Endothelial cell of umbilical vein (primary cell): Measurements from ENCODE around the gene PLCD1. TPM values are rescaled to one million over a fixed set of nuclear protein-coding genes. Genes with fewer than 3 reads are reported as not detected.

Experiments
- BruUV-seq: library from RNA; stranded (reverse); fragments of 400-500 nt; replicated peaks from 2 replicates; lab custom pipeline; 2021; lab: Mats Ljungman, UMichigan
- CTCF ChIA-PET: fragments of 300-600, 350-600 bp; sonication (Branson Sonifier 250); formaldehyde crosslinking; loops from one replicate; lab custom pipeline; 2021; ENCODE audit warnings: antibody characterized with exemption, inconsistent platforms; lab: Charles Lee
- POLR2A ChIA-PET: fragments of 300-600, 350-600 bp; sonication (Branson Sonifier 250); formaldehyde crosslinking; loops from one replicate; lab custom pipeline; 2021; ENCODE audit warnings: antibody characterized with exemption, inconsistent platforms; lab: Charles Lee
- DNase-seq: peaks from one replicate; pipeline ENCODE4 v3.0.0-alpha.2; 2011; ENCODE audit warnings: low read depth, low spot score
- FAIRE-seq: peaks from 2 replicates; lab custom pipeline; 2011; peaks lifted over from hg19 to GRCh38; lab: Jason Lieb, UNC
- H2AFZ ChIP-seq: 2 replicates; pipeline ENCODE4 v1.6.0; 2012; ENCODE audit warnings: low read depth, low read length, control low read depth, inconsistent platforms
- H3K27ac ChIP-seq: 2 replicates; pipeline ENCODE4 v1.5.1; 2011; ENCODE audit warnings: low read depth, mild to moderate bottlenecking, control low read depth, low read length, moderate library complexity; ENCODE audit not compliant: insufficient read depth
- H3K27me3 ChIP-seq, 2 experiments: 2 replicates each; pipeline versions ENCODE4 v1.6.0 to v1.6.1; 2011; ENCODE audit warnings: low read length in 2 of 2, mixed read lengths in 1 of 2; ENCODE audit not compliant: control insufficient read depth in 2 of 2, insufficient read depth in 2 of 2
- H3K36me3 ChIP-seq, 2 experiments: 2 replicates in 1 of 2; 3 replicates in 1 of 2; pipeline ENCODE4 v1.5.1; 2011; ENCODE audit warnings: low read length in 2 of 2, mild to moderate bottlenecking in 1 of 2, moderate library complexity in 1 of 2; ENCODE audit not compliant: control insufficient read depth in 2 of 2, insufficient read depth in 2 of 2; ENCODE audit errors: extremely low read depth in 1 of 2
- H3K4me1 ChIP-seq: 3 replicates; pipeline ENCODE4 v1.5.1; 2011; ENCODE audit warnings: mild to moderate bottlenecking, low read length; ENCODE audit not compliant: control insufficient read depth, insufficient read depth; ENCODE audit errors: extremely low read depth
- H3K4me2 ChIP-seq: 2 replicates; pipeline ENCODE4 v1.6.1; 2011; ENCODE audit warnings: low read length, control low read depth, mixed read lengths; ENCODE audit not compliant: insufficient read depth
- H3K4me3 ChIP-seq, 3 experiments: fragments of 200-600 bp in 1 of 3; sonication (generic), shearing (Covaris generic) in 1 of 3; replicated peaks in 1 of 3; 2 replicates each; pipeline ENCODE4 v1.5.1; 2011 to 2016; ENCODE audit warnings: control low read depth in 3 of 3, low read length in 3 of 3, mild to moderate bottlenecking in 2 of 3, inconsistent platforms in 1 of 3, low read depth in 1 of 3, moderate library complexity in 1 of 3; ENCODE audit not compliant: insufficient read depth in 1 of 3
- H3K79me2 ChIP-seq: 2 replicates; pipeline ENCODE4 v1.6.0; 2012; ENCODE audit warnings: low read length, inconsistent platforms; ENCODE audit not compliant: control insufficient read depth, insufficient read depth
- H3K9ac ChIP-seq: replicated peaks from 2 replicates; pipeline ENCODE3; 2011; ENCODE audit warnings: low read length, control low read depth; ENCODE audit not compliant: insufficient read depth; ENCODE audit errors: extremely low read depth
- H3K9me1 ChIP-seq: replicated peaks from 3 replicates; pipeline ENCODE4 v1.6.0; 2011; ENCODE audit warnings: mild to moderate bottlenecking, low read length; ENCODE audit not compliant: control insufficient read depth, insufficient read depth; ENCODE audit errors: extremely low read depth
- H3K9me3 ChIP-seq: replicated peaks from 2 replicates; pipeline ENCODE4 v1.5.1; 2012; ENCODE audit warnings: low read length, inconsistent platforms; ENCODE audit not compliant: control insufficient read depth, insufficient read depth
- H4K20me1 ChIP-seq: replicated peaks from 2 replicates; pipeline ENCODE3; 2011; ENCODE audit warnings: mild to moderate bottlenecking, low read length; ENCODE audit not compliant: control insufficient read depth, insufficient read depth; ENCODE audit errors: extremely low read depth
- EZH2 ChIP-seq: IDR thresholded peaks from 2 replicates; pipeline ENCODE4 v1.6.1; 2012; ENCODE audit warnings: borderline replicate concordance, low read depth, mild to moderate bottlenecking, moderate library complexity, low read length, inconsistent platforms; ENCODE audit not compliant: severe bottlenecking
- FOS ChIP-seq: IDR thresholded peaks from 2 replicates; pipeline ENCODE4 v1.6.1; 2011; ENCODE audit warnings: mild to moderate bottlenecking, low read length, moderate library complexity, borderline replicate concordance; ENCODE audit not compliant: insufficient read depth
- GATA2 ChIP-seq: IDR thresholded peaks from 2 replicates; pipeline ENCODE4 v1.7.0; 2011; ENCODE audit warnings: low read depth, mild to moderate bottlenecking, moderate library complexity, mixed read lengths, low read length; ENCODE audit not compliant: insufficient read length, insufficient read depth
- JUN ChIP-seq: IDR thresholded peaks from 2 replicates; pipeline ENCODE4 v1.6.1; 2011; ENCODE audit warnings: borderline replicate concordance, low read depth; ENCODE audit not compliant: insufficient read length, insufficient read depth
- MAX ChIP-seq: IDR thresholded peaks from 2 replicates; pipeline ENCODE4 v1.6.1; 2011; ENCODE audit not compliant: insufficient read depth, insufficient read length
- MYC ChIP-seq: IDR thresholded peaks from one replicate; pipeline ENCODE4 v1.6.1; 2011; ENCODE audit warnings: mild to moderate bottlenecking, low read depth, low read length
- POLR2A ChIP-seq: IDR thresholded peaks from 2 replicates; pipeline ENCODE4 v1.6.1; 2012; ENCODE audit warnings: low read depth, mild to moderate bottlenecking, control low read depth, low read length
- POLR2AphosphoS5 ChIP-seq: IDR thresholded peaks from 2 replicates; pipeline ENCODE4 v1.6.1; 2012; ENCODE audit warnings: low read depth, mild to moderate bottlenecking, control low read depth, low read length, moderate library complexity; ENCODE audit not compliant: insufficient read depth
- dilution Hi-C: fragments of 300-500 bp; cut with MboI; formaldehyde crosslinking; loops from one replicate; pipeline ENCODE4 v1.15.0; 2019; ENCODE audit warnings: low sequenced_read_pairs; ENCODE audit not compliant: extremely low pct_ligation_motif_present
- intact Hi-C: fragments of 100-400 bp; cut with micrococcal nuclease; formaldehyde crosslinking; loops from one replicate; pipeline ENCODE4 v1.10.0; 2022
- polyA plus RNA-seq, 4 experiments: library from polyadenylated mRNA; depleted of rRNA in 3 of 4; stranded (reverse) in 3 of 4; unstranded in 1 of 4; fragments of >200 nt; gene quantifications; 2 replicates each; pipeline versions ENCODE4 v1.2.1 to v1.2.3, GENCODE V29; 2011 to 2012; ENCODE audit warnings: missing spikeins in 1 of 4
- total RNA-seq: library from RNA; stranded (reverse); gene quantifications from 2 replicates; pipeline ENCODE4 v1.2.3, GENCODE V29; 2021
- TF ChIP-seq, protein P1 (sequence below), 2 donors: IDR thresholded peaks; 1 replicate in 1 of 2; 2 replicates in 1 of 2; pipeline ENCODE4 v1.5.1; 2011; ENCODE audit warnings: low read length in 2 of 2, mild to moderate bottlenecking in 2 of 2, moderate library complexity in 2 of 2, control low read depth in 1 of 2, inconsistent platforms in 1 of 2, low read depth in 1 of 2; ENCODE audit not compliant: insufficient read depth in 1 of 2; ENCODE audit errors: extremely low read depth in 1 of 2

The PLCD1 gene
- total and polyA plus RNA-seq, 2 donors (not counting 3 experiments of a cell fraction or from before 2014, with no cell fraction given): 12.6 to 15.3 TPM

GRCh38 chr3:38018296-38019266, 10.9 kb downstream of the PLCD1 start:
- FAIRE-seq: no peak
- no TSS peak for BruUV-seq

More at GRCh38 chr3:38018296-38019266, 10.9 kb downstream of the PLCD1 start:
- intact Hi-C loops (no loop called here), dilution Hi-C loops (no loop called here)
- POLR2A ChIA-PET: no interaction called here
- TF ChIP-seq GATA2 (no peak), POLR2AphosphoS5 (no peak), JUN (no peak), POLR2A (no peak), MYC (no peak), EZH2 (no peak), MAX (no peak), FOS (no peak)
- TF ChIP-seq, protein P1, sequence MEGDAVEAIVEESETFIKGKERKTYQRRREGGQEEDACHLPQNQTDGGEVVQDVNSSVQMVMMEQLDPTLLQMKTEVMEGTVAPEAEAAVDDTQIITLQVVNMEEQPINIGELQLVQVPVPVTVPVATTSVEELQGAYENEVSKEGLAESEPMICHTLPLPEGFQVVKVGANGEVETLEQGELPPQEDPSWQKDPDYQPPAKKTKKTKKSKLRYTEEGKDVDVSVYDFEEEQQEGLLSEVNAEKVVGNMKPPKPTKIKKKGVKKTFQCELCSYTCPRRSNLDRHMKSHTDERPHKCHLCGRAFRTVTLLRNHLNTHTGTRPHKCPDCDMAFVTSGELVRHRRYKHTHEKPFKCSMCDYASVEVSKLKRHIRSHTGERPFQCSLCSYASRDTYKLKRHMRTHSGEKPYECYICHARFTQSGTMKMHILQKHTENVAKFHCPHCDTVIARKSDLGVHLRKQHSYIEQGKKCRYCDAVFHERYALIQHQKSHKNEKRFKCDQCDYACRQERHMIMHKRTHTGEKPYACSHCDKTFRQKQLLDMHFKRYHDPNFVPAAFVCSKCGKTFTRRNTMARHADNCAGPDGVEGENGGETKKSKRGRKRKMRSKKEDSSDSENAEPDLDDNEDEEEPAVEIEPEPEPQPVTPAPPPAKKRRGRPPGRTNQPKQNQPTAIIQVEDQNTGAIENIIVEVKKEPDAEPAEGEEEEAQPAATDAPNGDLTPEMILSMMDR (IDR thresholded peaks at IDR 0.05; ENCODE audit: extremely low read depth in 1 of 2, insufficient read depth in 1 of 2, low read depth in 1 of 2, low read length in 2 of 2): no peak
- no peak overlapping the region for H3K9ac ChIP-seq
- H3K9me1 ChIP-seq: no peaks in the 10 kb centered on the region
- no peak overlapping the region for H3K27ac ChIP-seq
- no peaks in the 10 kb centered on the region for H3K79me2 ChIP-seq
- H4K20me1 ChIP-seq: no peaks in the 10 kb centered on the region
- no peak overlapping the region for H2AFZ ChIP-seq
- no peak overlapping the region for H3K4me2 ChIP-seq
- no peak overlapping the region for H3K4me3 ChIP-seq
- CTCF ChIA-PET: interaction anchor here (2.0 kb wide), 1 partner anchor 22 kb away, joined by 7 read pairs; no protein-coding TSS in a partner anchor
- DNase-seq: no peak
- no peaks in the 10 kb centered on the region for H3K9me3 ChIP-seq
- peaks cover 0 to 7% of the 10 kb centered on the region in 2 experiments for H3K36me3 ChIP-seq
- H3K4me1 ChIP-seq: no peaks in the 10 kb centered on the region
- no peaks in the 10 kb centered on the region for H3K27me3 ChIP-seq
